ENCODE data around the gene RAD51. TPM values are rescaled to one million over a fixed set of nuclear protein-coding genes. Genes with fewer than 3 reads are reported as not detected.
A peak's percentile ranks its signal among the peaks of the same experiment; 100 is the strongest.

The RAD51 gene
- total and polyA plus RNA-seq, 9 of the 15 experiments (the other 6 are each of a cell fraction or from before 2014, with no cell fraction given) = 16.0 to 63.8 (median 34.6) TPM

GRCh38 chr15:40754883-40755811 is 60.2 kb downstream of the RAD51 start, which contains the start of gene RMDN3 (continued):
- TF ChIP-seq USF1 (CRISPR knock-in tag; IDR thresholded peaks at IDR 0.05) (peak; percentile 36; the same call in 1 of the 2 replicates), TBL1XR1 (IDR thresholded peaks at IDR 0.05; ENCODE audit: low read length in 2 of 2) (peak; percentile 29 to 93; a peak in 2 of 4 replicates), GATAD2A (IDR thresholded peaks at IDR 0.05) (no peak), HCFC1 (IDR thresholded peaks at IDR 0.05; ENCODE audit: low read depth, low read length) (peak; percentile 87), SP1 (CRISPR knock-in tag; IDR thresholded peaks at IDR 0.05) (peak; percentile 95), TARDBP (IDR thresholded peaks at IDR 0.05) (0 out of 2 replicates have a peak, but pooled peaks have one; percentile 31), ARNT (IDR thresholded peaks at IDR 0.05) (no peak), XRCC5 (IDR thresholded peaks at IDR 0.05; ENCODE audit: low read depth, low read length) (no peak), ZNF436 (CRISPR knock-in tag; IDR thresholded peaks at IDR 0.05) (no peak), ZSCAN29 (IDR thresholded peaks at IDR 0.05) (no peak), CHD2 (IDR thresholded peaks at IDR 0.05; ENCODE audit: low read depth, low read length) (no peak), ZBTB1 (CRISPR knock-in tag; IDR thresholded peaks at IDR 0.05; ENCODE audit: borderline replicate concordance, low read depth) (no peak), MEIS2 (IDR thresholded peaks at IDR 0.05; ENCODE audit: partially characterized antibody) (peak; percentile 79), CHD1 (IDR thresholded peaks at IDR 0.05; ENCODE audit: low read length) (peak; percentile 80), TCF15 (CRISPR knock-in tag; IDR thresholded peaks at IDR 0.05) (no peak), POLR2G (IDR thresholded peaks at IDR 0.05; ENCODE audit: low read depth, low read length) (peak; percentile 95), TAF7 (tag; IDR thresholded peaks at IDR 0.05) (peak; percentile 68), SMAD1 (IDR thresholded peaks at IDR 0.05; ENCODE audit: low read depth, low read length, partially characterized antibody) (peak; percentile 78), THAP12 (CRISPR knock-in tag; IDR thresholded peaks at IDR 0.05) (peak; percentile 68; the same call in 1 of the 2 replicates), PML (IDR thresholded peaks at IDR 0.05; ENCODE audit: low read length) (peak; percentile 81), NR0B1 (IDR thresholded peaks at IDR 0.05; ENCODE audit: partially characterized antibody) (no peak), KLF10 (CRISPR knock-in tag; IDR thresholded peaks at IDR 0.05) (no peak), KLF6 (CRISPR knock-in tag; IDR thresholded peaks at IDR 0.05; ENCODE audit: borderline replicate concordance) (peak; percentile 14; the same call in 1 of the 2 replicates), MAFK (IDR thresholded peaks at IDR 0.05; ENCODE audit: low read length) (no peak), STAG1 (CRISPR knock-in tag; IDR thresholded peaks at IDR 0.05; ENCODE audit: borderline replicate concordance) (no peak)
